T follicular helper cell (primary cell): Measurements from ENCODE around the gene ZNF45.
"Not testable (repeated sequence)": the region's sequence is repeated elsewhere in the genome, so short reads cannot be mapped to it uniquely, and the experiment has no call there.

Experiments
- DNase-seq: peaks from one replicate; pipeline ENCODE4 v3.0.0-alpha.2; 2020; ENCODE audit warnings: low read depth

ZNF45 gene

GRCh38 chr19:43913383-43913782 is 21.7 kb downstream of the ZNF45 start:
- DNase-seq = no peak

DNA sequence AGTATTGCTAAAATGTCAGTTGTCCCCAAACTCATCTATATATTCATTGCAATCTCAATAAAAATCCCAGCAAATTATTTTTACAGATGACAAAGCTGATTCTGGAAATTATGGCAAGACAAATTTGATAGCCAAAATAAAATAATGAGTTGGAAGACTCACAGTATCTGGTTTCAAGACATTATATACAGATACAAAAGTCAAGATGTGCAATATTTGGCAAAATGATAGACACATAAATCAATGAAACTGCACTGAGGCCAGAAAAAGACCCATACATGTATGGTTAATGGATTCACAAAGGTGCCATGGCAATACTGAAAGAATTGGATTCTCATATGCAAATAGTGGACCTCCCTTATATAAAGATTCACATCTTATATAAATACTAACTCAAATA is 24.2 kb downstream of the ZNF45 start:
- DNase-seq = no peak

DNA sequence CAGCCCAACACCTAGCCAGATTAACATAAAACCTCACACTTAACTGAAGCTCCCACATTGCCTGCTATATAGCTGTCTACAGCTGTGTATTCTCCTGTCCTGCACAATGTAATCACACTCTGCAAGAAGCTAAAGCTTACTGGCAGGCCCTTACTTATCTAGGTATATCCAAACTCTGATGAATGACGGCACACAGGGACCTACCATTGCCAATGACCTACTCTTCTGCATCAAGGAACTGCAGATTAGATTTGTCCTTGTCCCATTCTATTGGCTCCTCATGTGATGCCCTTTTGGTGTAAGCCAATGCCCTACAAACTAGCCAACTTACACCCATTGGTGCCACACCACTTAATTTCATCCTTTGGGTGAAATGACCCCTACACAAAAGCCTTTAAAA is 26.4 kb downstream of the ZNF45 start:
- no peak for DNase-seq

GRCh38 chr19:43906774-43907173 is 28.3 kb downstream of the ZNF45 start:
- no peak for DNase-seq

DNA sequence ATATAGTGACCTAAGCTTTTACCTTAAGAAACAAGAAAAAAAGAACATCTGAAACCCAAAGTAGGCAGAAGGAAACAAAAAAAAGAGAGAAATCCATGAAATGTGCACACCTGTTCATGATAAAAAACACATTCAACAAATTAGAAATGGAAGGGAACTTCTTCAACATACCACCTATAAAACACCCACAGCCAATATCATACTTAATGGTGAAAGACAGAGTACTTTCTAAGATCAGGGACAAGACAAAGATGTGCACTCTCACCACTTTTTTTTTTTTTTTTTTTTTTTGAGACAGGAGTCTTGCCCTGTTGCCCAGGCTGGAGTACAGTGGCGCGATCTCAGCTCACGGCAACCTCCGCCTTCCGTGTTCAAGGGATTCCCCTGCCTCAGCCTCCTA is 29.2 kb downstream of the ZNF45 start:
- DNase-seq = no peak

GRCh38 chr19:43902399-43902798 is 32.7 kb downstream of the ZNF45 start:
- no peak for DNase-seq

DNA sequence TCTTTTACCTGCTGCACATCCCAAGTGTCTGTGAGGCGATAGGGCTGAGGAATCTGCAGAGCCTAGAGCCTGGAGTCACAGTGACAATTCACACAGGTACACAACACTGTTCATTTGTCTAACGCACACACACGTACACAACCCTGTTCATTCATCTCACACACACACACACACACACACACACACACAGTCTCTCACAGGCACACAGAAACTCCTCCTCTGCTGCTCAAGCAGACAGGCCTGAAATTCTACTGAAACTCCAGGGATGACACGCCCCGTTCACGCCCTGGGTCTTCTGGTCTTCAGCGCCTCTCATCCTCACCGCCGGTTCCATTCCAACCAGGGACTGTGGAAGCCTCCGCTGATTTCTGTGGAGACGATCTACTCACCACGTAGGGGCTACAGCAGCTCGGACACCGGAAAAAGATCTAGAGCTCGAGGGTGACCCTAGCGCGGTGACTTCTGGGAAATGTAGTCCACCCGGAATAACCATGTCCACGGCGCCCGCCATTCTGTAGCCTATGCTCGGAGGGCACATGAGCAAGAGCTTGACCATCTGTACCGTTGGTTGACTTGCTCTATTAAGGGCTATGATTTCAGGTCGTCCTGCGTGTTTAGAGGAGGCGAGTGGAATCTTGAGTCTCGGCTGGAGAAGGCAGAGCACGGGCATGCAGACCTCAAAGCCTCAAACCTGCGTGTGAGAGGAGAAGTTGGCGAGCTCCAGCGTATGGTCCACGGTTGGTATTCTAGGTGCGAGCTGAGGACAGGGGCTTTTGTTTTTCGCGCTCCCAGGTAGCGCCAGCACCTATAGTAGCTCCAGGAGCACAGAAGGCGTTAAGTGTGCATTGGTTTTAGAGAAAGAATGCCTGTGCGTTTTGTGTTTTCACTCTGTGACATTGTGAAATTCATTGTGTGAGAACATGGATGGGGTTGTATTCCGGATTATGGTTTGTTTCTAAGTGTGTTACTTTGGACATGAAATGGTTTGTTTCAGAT is 33.4 kb downstream of the ZNF45 start:
- peak; percentile 38 for DNase-seq

DNA sequence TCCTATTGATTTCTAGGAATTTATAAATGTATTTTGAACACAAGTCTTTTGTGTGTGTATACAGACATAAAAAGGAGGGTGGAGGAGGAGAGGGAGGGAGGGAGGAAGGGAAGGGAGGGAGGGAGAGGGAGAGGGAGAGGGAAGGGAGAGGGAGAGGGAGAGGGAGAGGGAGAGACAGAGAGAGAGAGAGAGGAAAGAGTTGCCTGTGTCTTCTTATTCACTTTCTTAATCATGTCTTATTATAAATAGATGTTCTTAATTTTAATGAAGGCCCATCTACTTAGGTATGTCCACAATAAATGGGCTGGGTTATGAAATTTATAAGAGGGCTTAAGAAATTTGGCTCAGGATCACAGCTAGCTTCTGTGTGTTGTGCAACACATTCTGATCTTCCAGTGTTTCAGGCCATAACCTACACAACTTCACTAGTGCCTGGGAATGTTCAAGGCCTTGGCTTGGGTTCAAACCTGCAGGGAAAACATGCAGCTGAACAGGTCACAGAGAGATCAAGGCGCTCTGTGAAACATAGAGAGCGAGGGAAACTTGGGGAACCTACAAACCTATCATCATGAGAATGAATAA is 39.3 kb downstream of the ZNF45 start:
- DNase-seq = no peak

GRCh38 chr19:43883864-43884263 is 51.2 kb downstream of the ZNF45 start, which contains the start of gene ZNF404:
Gene ZNF404 (minus strand): TSS chr19:43883964.
- DNase-seq = no peak

GRCh38 chr19:43880483-43880882 is 54.6 kb downstream of the ZNF45 start:
- DNase-seq = no peak

GRCh38 chr19:43872547-43873336 is 62.3 kb downstream of the ZNF45 start:
- no peak for DNase-seq

- DNase-seq = not testable (repeated sequence)
Observed at GRCh38 chr19:43866923-43867322, 68.2 kb downstream of the ZNF45 start.
